Skeletal muscle tissue (tissue), 4 donors: ENCODE measurements around the gene HECW1. TPM values are rescaled to one million over a fixed set of nuclear protein-coding genes. Genes with fewer than 3 reads are reported as not detected.

Source experiments
- H3K27ac ChIP-seq: one replicate; pipeline ENCODE4 v1.7.0; 2013; ENCODE audit warnings: mild to moderate bottlenecking, low read depth, low read length, inconsistent platforms
- H3K27me3 ChIP-seq, 3 donors: one replicate each; pipeline ENCODE4 v1.7.0; 2013; ENCODE audit warnings: low read length in 3 of 3; ENCODE audit not compliant: control insufficient read depth in 3 of 3, insufficient read depth in 3 of 3
- H3K36me3 ChIP-seq, 3 donors: one replicate each; pipeline ENCODE4 v1.7.0; 2013; ENCODE audit warnings: low read length in 3 of 3; ENCODE audit not compliant: control insufficient read depth in 3 of 3, insufficient read depth in 3 of 3
- H3K4me1 ChIP-seq, 3 donors: one replicate each; pipeline ENCODE4 v1.7.0; 2013; ENCODE audit warnings: low read length in 3 of 3, mild to moderate bottlenecking in 3 of 3; ENCODE audit not compliant: control insufficient read depth in 3 of 3, insufficient read depth in 3 of 3
- H3K4me3 ChIP-seq, 3 donors: one replicate each; pipeline ENCODE4 v1.7.0; 2013; ENCODE audit warnings: low read length in 3 of 3
- H3K9ac ChIP-seq, 3 donors: one replicate each; pipeline ENCODE4 v1.7.0; 2013; ENCODE audit warnings: low read length in 3 of 3, mild to moderate bottlenecking in 3 of 3, moderate library complexity in 2 of 3, low read depth in 1 of 3
- H3K9me3 ChIP-seq, 3 donors: one replicate each; pipeline ENCODE4 v1.7.0; 2013; ENCODE audit warnings: low read length in 3 of 3; ENCODE audit not compliant: control insufficient read depth in 3 of 3
- total RNA-seq: library from RNA; depleted of rRNA; stranded (reverse); fragments of >200 nt; gene quantifications from one replicate; pipeline ENCODE4 v1.2.3, GENCODE V29; 2014
- donor health status: Osteomylitis.

HECW1 gene
- total RNA-seq, 1 donor from 2014 or later, result not detected

GRCh38 chr7:43307522-43307921 is 195.1 kb downstream of the HECW1 start:
- Histone ChIP-seq H3K9ac (no peak overlapping the region), H3K27me3 (peaks cover 0 to 4% (median 0%) of the 10 kb centered on the region in 3 donors), H3K36me3 (no peaks in the 10 kb centered on the region), H3K27ac (no peak overlapping the region), H3K4me1 (no peaks in the 10 kb centered on the region), H3K4me3 (no peak overlapping the region), H3K9me3 (no peaks in the 10 kb centered on the region)

GRCh38 chr7:43308913-43309705 is 196.7 kb downstream of the HECW1 start:
- Histone ChIP-seq H3K9me3 (no peaks in the 10 kb centered on the region), H3K36me3 (no peaks in the 10 kb centered on the region), H3K4me1 (no peaks in the 10 kb centered on the region), H3K9ac (no peak overlapping the region), H3K4me3 (no peak overlapping the region), H3K27me3 (peaks cover 0 to under 1% (median 0%) of the 10 kb centered on the region in 3 donors), H3K27ac (no peak overlapping the region)

GRCh38 chr7:43309706-43310022 is 197.2 kb downstream of the HECW1 start:
- Histone ChIP-seq H3K4me3 (no peak overlapping the region), H3K4me1 (no peaks in the 10 kb centered on the region), H3K9ac (no peak overlapping the region), H3K9me3 (no peaks in the 10 kb centered on the region), H3K36me3 (no peaks in the 10 kb centered on the region), H3K27me3 (no peaks in the 10 kb centered on the region), H3K27ac (no peak overlapping the region)

- no peak overlapping the region for H3K27ac ChIP-seq
- H3K9ac ChIP-seq, result no peak overlapping the region
- no peak overlapping the region for H3K4me3 ChIP-seq
- no peaks in the 10 kb centered on the region for H3K4me1 ChIP-seq
- H3K27me3 ChIP-seq, result no peaks in the 10 kb centered on the region
- no peaks in the 10 kb centered on the region for H3K36me3 ChIP-seq
- H3K9me3 ChIP-seq, result no peaks in the 10 kb centered on the region
Observed at GRCh38 chr7:43311052-43311451, 198.6 kb downstream of the HECW1 start.

- H3K4me3 ChIP-seq, result no peak overlapping the region
- H3K4me1 ChIP-seq, result no peaks in the 10 kb centered on the region
- H3K9ac ChIP-seq, result no peak overlapping the region
- H3K36me3 ChIP-seq, result no peaks in the 10 kb centered on the region
- no peaks in the 10 kb centered on the region for H3K27me3 ChIP-seq
- H3K9me3 ChIP-seq, result no peaks in the 10 kb centered on the region
- no peak overlapping the region for H3K27ac ChIP-seq
Observed at GRCh38 chr7:43311694-43312093, 199.2 kb downstream of the HECW1 start.

- no peaks in the 10 kb centered on the region for H3K4me1 ChIP-seq
Observed at GRCh38 chr7:43313628-43314378, 201.4 kb downstream of the HECW1 start.

GRCh38 chr7:43314379-43315158 is 202.1 kb downstream of the HECW1 start:
- Histone ChIP-seq H3K4me3 (no peak overlapping the region), H3K36me3 (no peaks in the 10 kb centered on the region), H3K4me1 (no peaks in the 10 kb centered on the region), H3K9me3 (no peaks in the 10 kb centered on the region), H3K27me3 (no peaks in the 10 kb centered on the region), H3K9ac (no peak overlapping the region), H3K27ac (no peak overlapping the region)

More at GRCh38 chr7:43313628-43314378, 201.4 kb downstream of the HECW1 start:
- Histone ChIP-seq H3K27ac (no peak overlapping the region), H3K9me3 (no peaks in the 10 kb centered on the region), H3K36me3 (no peaks in the 10 kb centered on the region), H3K9ac (no peak overlapping the region), H3K27me3 (no peaks in the 10 kb centered on the region), H3K4me3 (no peak overlapping the region)

GRCh38 chr7:43317075-43317474 is 204.6 kb downstream of the HECW1 start:
- Histone ChIP-seq H3K36me3 (no peaks in the 10 kb centered on the region), H3K4me1 (no peaks in the 10 kb centered on the region), H3K27me3 (no peaks in the 10 kb centered on the region), H3K4me3 (no peak overlapping the region), H3K27ac (no peak overlapping the region), H3K9ac (no peak overlapping the region), H3K9me3 (no peaks in the 10 kb centered on the region)

- H3K27ac ChIP-seq, result no peak overlapping the region
- no peak overlapping the region for H3K4me3 ChIP-seq
- no peak overlapping the region for H3K9ac ChIP-seq
- no peaks in the 10 kb centered on the region for H3K9me3 ChIP-seq
- H3K36me3 ChIP-seq, result no peaks in the 10 kb centered on the region
- no peaks in the 10 kb centered on the region for H3K4me1 ChIP-seq
- H3K27me3 ChIP-seq, result no peaks in the 10 kb centered on the region
Observed at GRCh38 chr7:43318188-43318770, 205.8 kb downstream of the HECW1 start.
